Measurements from ENCODE around the gene SEMA5A. TPM values are rescaled to one million over a fixed set of nuclear protein-coding genes. Genes with fewer than 3 reads are reported as not detected.

The SEMA5A gene
- polyA plus RNA-seq, 1 experiment = 98.4 TPM

GRCh38 chr5:9462109-9462508 is 83.8 kb downstream of the SEMA5A start:
- Histone ChIP-seq H3K36me3 (ENCODE audit: control insufficient read depth, insufficient read depth, low read length) (no peaks in the 10 kb centered on the region), H3K4me3 (ENCODE audit: low read depth, low read length) (no peak overlapping the region), H3K27me3 (ENCODE audit: control insufficient read depth, insufficient read depth, low read length) (no peaks in the 10 kb centered on the region)
- ChIA-PET POLR2A (no interaction called here), CTCF (interaction anchor here (0.6 kb wide), 1 partner anchor 11 kb away, joined by 3 read pairs; no protein-coding TSS in a partner anchor)
- no peak for DNase-seq (ENCODE audit: low read depth)
- TF ChIP-seq CTCF (IDR thresholded peaks at IDR 0.05; ENCODE audit: insufficient read depth, low read depth, low read length) = no peak

- TF ChIP-seq CTCF (IDR thresholded peaks at IDR 0.05; ENCODE audit: insufficient read depth, low read depth, low read length) = no peak
- H3K36me3 ChIP-seq (ENCODE audit: control insufficient read depth, insufficient read depth, low read length) = no peaks in the 10 kb centered on the region
- no peak overlapping the region for H3K4me3 ChIP-seq (ENCODE audit: low read depth, low read length)
- no peak for DNase-seq (ENCODE audit: low read depth)
- H3K27me3 ChIP-seq (ENCODE audit: control insufficient read depth, insufficient read depth, low read length) = no peaks in the 10 kb centered on the region
- POLR2A ChIA-PET = no interaction called here
- CTCF ChIA-PET = no interaction called here
Measured at GRCh38 chr5:9460885-9461645, 84.8 kb downstream of the SEMA5A start.

GRCh38 chr5:9456435-9457042 is 89.3 kb downstream of the SEMA5A start:
- CTCF ChIA-PET = interaction anchor here (0.6 to 0.7 kb wide), 2 partner anchors 42 to 223 kb away, joined by 3 read pairs; no protein-coding TSS in a partner anchor

GRCh38 chr5:9455826-9456434 is 89.9 kb downstream of the SEMA5A start:
- ChIA-PET POLR2A (interaction anchor here (0.5 kb wide), 1 partner anchor 15 kb away, joined by 3 read pairs; no protein-coding TSS in a partner anchor), CTCF (interaction anchor here (0.7 to 1.0 kb wide), 3 partner anchors 9 to 43 kb away, joined by 3 read pairs; no protein-coding TSS in a partner anchor)
- no peaks in the 10 kb centered on the region for H3K36me3 ChIP-seq (ENCODE audit: control insufficient read depth, insufficient read depth, low read length)
- no peaks in the 10 kb centered on the region for H3K27me3 ChIP-seq (ENCODE audit: control insufficient read depth, insufficient read depth, low read length)
- no peak for TF ChIP-seq CTCF (IDR thresholded peaks at IDR 0.05; ENCODE audit: insufficient read depth, low read depth, low read length)
- no peak overlapping the region for H3K4me3 ChIP-seq (ENCODE audit: low read depth, low read length)
- DNase-seq (ENCODE audit: low read depth) = no peak

More at GRCh38 chr5:9456435-9457042, 89.3 kb downstream of the SEMA5A start:
- no peaks in the 10 kb centered on the region for H3K27me3 ChIP-seq (ENCODE audit: control insufficient read depth, insufficient read depth, low read length)
- H3K36me3 ChIP-seq (ENCODE audit: control insufficient read depth, insufficient read depth, low read length) = no peaks in the 10 kb centered on the region
- DNase-seq (ENCODE audit: low read depth) = peak; percentile 70
- TF ChIP-seq CTCF (IDR thresholded peaks at IDR 0.05; ENCODE audit: insufficient read depth, low read depth, low read length) = no peak
- no peak overlapping the region for H3K4me3 ChIP-seq (ENCODE audit: low read depth, low read length)
- POLR2A ChIA-PET = interaction anchor here (0.5 kb wide), 1 partner anchor 16 kb away, joined by 3 read pairs; no protein-coding TSS in a partner anchor

DNA sequence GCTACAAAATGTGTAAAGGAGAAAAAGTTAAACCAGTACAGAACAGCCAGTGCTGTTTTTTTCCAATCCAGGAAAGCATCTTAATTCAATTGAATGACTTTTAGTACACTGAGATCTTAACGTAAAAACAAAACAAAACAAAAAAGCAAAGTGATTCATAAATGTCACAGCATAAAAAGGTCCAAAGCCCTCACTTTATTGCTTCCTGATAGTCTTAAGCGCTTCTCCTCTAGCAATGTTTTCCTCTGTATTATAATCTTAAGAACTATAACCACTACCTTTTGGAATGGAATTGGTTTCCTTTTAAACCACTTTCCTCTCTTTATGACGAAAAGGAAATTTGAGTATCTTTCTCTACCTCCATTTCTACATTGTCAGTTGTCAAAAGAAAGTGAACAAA is 91.4 kb downstream of the SEMA5A start:
- H3K4me3 ChIP-seq (ENCODE audit: low read depth, low read length) = no peak overlapping the region
- POLR2A ChIA-PET = no interaction called here
- H3K36me3 ChIP-seq (ENCODE audit: control insufficient read depth, insufficient read depth, low read length) = no peaks in the 10 kb centered on the region
- H3K27me3 ChIP-seq (ENCODE audit: control insufficient read depth, insufficient read depth, low read length) = no peaks in the 10 kb centered on the region
- no peak for DNase-seq (ENCODE audit: low read depth)
- no peak for TF ChIP-seq CTCF (IDR thresholded peaks at IDR 0.05; ENCODE audit: insufficient read depth, low read depth, low read length)
- CTCF ChIA-PET = no interaction called here

Measured in BJ (cell line).